GM12873 (cell line): Measurements from ENCODE around the gene MAP3K1.

Source experiments
- TF ChIP-seq, protein P1 (sequence below): IDR thresholded peaks from 2 replicates; pipeline ENCODE4 v1.5.1; 2012; ENCODE audit warnings: low read depth, mild to moderate bottlenecking, moderate library complexity, low read length, control low read depth; ENCODE audit not compliant: insufficient read depth; ENCODE audit errors: missing control alignments

The MAP3K1 gene

DNA sequence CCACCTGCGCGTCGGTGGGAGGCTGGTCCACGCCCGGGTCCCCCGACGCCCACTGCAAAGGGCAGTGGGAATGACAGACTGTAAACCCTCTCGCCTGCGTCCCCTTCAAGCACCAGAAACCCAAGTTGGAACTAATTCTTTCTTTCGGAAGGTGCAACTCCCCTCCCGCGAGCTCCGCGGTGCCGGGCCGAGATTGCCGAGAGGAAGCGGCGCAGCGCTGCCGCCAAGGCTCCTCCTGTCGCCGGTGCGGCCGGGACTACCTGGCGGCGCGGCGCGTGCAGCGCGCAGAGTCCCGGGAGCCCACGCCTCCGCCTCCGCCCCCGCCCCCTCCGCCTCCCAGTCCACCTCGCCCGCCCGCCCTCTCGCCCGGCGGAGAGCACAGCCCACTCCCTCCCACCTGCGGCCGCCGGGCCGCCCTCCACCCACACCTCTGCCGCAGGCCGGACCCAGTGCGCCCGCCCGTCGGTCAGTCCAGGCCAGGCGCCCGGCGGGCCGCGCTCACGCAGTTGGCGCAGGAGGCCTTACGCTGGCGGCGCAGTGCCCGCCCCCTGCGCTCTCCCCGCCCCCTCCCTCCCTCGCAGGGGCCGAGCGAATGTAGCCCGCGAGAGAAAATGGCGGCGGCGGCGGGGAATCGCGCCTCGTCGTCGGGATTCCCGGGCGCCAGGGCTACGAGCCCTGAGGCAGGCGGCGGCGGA is at the start of gene MAP3K1:
Gene MAP3K1, plus strand, starts transcription at position 587 of the 695 bp plus-strand sequence. Its CDS starts 25 bp downstream, at position 612.
- TF ChIP-seq, protein P1, sequence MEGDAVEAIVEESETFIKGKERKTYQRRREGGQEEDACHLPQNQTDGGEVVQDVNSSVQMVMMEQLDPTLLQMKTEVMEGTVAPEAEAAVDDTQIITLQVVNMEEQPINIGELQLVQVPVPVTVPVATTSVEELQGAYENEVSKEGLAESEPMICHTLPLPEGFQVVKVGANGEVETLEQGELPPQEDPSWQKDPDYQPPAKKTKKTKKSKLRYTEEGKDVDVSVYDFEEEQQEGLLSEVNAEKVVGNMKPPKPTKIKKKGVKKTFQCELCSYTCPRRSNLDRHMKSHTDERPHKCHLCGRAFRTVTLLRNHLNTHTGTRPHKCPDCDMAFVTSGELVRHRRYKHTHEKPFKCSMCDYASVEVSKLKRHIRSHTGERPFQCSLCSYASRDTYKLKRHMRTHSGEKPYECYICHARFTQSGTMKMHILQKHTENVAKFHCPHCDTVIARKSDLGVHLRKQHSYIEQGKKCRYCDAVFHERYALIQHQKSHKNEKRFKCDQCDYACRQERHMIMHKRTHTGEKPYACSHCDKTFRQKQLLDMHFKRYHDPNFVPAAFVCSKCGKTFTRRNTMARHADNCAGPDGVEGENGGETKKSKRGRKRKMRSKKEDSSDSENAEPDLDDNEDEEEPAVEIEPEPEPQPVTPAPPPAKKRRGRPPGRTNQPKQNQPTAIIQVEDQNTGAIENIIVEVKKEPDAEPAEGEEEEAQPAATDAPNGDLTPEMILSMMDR: no peak

DNA sequence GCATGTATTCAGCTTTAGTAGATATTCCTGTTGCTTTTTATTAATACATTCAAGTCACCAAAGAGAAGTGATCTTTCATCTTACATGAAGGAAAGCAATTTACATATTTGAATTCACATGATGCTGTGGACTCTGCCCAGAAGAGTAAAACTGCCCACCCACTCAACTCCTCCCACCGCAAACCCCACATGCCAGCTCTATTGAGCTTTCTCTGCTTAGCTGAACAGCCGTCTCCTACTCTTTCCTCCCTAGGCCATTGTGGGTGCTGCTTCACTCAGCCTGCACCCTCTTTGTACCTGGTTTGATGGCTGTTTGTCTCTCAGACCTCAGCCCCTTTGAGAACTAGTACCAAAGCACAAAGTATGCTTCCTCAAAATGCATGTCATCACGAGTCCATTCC is 48.4 kb upstream of the MAP3K1 start:
- TF ChIP-seq, protein P1: no peak

DNA sequence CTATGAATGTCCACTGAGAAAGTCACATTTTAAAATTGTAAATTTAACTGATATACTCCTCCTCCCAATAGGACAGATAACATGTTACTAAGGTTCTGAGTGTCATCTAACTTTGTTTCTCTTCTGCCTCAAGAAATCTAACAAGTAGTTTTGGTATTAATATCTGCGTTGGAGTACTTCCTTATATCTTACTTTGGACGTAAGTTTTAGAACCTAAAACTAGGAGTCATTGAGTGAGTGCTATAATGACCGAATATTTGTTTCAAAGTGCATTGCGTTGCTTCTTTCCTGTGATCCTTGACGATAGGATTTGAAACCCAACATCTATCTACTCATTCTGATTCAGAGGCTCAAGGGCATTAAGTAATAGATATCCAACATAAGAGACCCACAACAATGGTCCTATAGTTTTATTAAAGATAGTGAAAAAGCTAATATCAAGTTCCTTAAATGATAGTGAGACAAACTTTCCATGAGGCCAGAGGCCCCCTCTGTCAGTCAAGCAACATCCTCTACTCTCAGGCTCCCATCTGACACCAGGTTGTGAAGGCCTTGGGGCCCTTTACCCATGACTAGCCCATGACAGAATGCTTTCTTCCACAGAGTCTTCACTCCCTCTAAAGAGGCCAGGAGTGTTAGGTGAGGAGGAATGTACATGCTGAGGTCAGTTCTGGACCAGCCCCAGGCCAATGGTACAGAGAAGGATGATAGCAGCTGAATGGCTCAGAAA is 45.3 kb upstream of the MAP3K1 start:
- TF ChIP-seq, protein P1: no peak

DNA sequence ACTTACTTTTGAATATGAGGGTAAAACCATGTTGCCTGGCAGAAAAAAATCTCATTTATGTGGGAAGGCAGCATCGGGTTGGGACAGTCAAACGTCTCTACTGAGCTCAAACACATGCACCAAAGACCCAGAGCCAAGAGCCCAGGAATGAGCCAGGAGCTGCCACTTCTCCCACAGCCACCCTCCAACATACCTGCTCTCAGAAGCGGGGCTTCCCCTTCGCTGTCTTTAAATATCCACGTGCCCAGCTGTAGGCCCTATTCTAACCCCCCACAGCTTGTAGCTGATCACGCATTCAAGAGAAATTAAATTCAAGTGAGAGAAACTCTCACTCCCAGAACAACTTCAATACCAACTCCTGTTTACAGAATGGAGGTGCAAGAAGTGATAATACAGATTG is 42.6 kb upstream of the MAP3K1 start:
- TF ChIP-seq, protein P1: no peak

DNA sequence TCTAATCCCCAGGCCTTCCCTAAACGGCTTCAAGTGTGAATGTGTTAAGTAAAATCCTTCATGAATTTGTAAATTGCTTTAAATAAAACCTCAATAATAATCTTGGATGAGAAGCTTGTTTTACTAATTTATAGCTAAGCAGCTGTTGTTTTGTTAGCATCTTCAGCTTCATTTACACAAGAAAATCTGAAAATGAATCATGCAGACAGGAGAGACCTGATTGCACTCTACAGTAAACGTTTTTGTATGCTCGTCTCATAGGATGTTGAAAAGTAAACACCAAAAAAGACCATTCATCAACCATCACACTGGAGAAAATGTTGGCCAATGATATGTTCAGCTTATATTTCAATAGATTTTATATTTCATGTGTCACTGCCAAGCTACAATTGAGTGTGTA is 40.4 kb upstream of the MAP3K1 start:
- TF ChIP-seq, protein P1: no peak

DNA sequence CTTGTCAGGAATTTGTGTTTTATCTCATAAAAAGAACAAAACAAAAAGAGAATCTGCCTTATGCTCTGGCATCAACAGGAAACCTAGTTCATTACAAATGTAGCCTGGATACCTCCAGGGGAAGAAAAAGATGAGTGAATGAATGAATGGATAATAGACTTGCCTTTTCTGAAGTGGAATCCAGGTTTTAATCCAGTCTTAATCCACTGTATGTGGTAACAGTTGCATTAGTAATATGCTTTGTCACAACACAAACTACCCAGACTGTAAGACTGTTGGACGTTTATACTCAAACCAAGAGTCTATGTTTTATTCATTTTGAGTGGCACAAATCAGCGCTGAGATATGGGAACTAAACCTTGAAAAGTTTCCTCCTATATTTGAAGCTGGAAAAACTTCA is 32.1 kb upstream of the MAP3K1 start:
- TF ChIP-seq, protein P1: no peak

DNA sequence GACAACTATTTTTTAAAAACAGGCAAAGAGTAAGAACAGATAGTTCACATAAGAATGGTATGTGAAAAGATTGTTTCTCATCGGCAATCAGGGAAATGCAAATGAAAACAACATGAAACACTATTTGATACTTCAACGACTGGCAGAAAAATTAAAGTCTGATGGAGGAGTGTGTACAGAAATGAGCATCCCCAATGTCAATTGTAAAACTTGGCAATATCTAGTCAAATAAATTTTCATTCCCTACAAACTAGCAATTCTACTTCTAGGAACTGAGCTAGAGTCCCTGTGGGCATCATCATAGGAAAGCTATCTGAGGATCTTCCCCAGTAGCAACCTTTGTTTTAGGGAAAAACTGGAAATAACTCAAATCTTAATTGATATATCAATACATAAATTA is 29.0 kb upstream of the MAP3K1 start:
- TF ChIP-seq, protein P1: no peak
